Natural killer cell (primary cell): ENCODE results near the gene MUC20. TPM values are rescaled to one million over a fixed set of nuclear protein-coding genes. Genes with fewer than 3 reads are reported as not detected.
"Not testable (repeated sequence)": the region's sequence is repeated elsewhere in the genome, so short reads cannot be mapped to it uniquely, and the experiment has no call there.

Source experiments
- ATAC-seq, 3 donors: fragments of 150-1000 bp in 2 of 3; fragments of 200-7000 bp in 1 of 3; cut with Tn5 transposase; 1 replicate in 1 of 3; 2 replicates in 2 of 3; pipeline ENCODE4 v1.10.0; 2021; ENCODE audit warnings: mild to moderate bottlenecking in 2 of 3, moderate library complexity in 2 of 3
- DNase-seq, 2 donors: peaks; one replicate each; pipeline versions ENCODE4 v3.0.0 to v3.0.0-alpha.2; 2013 to 2021; ENCODE audit warnings: mixed read lengths in 1 of 2
- H3K27ac ChIP-seq: one replicate; pipeline ENCODE4 v1.5.1; 2013; ENCODE audit warnings: mild to moderate bottlenecking, low read length
- H3K27me3 ChIP-seq: one replicate; pipeline ENCODE4 v1.6.1; 2013; ENCODE audit warnings: low read length; ENCODE audit not compliant: control insufficient read depth, insufficient read depth
- H3K36me3 ChIP-seq: one replicate; pipeline ENCODE4 v1.6.1; 2013; ENCODE audit warnings: low read length; ENCODE audit not compliant: control insufficient read depth, insufficient read depth
- H3K4me1 ChIP-seq: one replicate; pipeline ENCODE4 v1.6.1; 2013; ENCODE audit warnings: low read length; ENCODE audit not compliant: control insufficient read depth, insufficient read depth
- H3K4me3 ChIP-seq: one replicate; pipeline ENCODE4 v1.5.1; 2013; ENCODE audit warnings: low read length
- H3K9me3 ChIP-seq: one replicate; pipeline ENCODE4 v1.6.1; 2013; ENCODE audit warnings: low read length; ENCODE audit not compliant: control insufficient read depth, insufficient read depth
- H3K27ac Mint-ChIP-seq, 2 donors: one replicate each; pipeline ENCODE4 v1.8.0; 2022; ENCODE audit warnings: mild to moderate bottlenecking in 2 of 2, mixed read lengths in 2 of 2, moderate library complexity in 1 of 2
- H3K27me3 Mint-ChIP-seq, 2 donors: one replicate each; pipeline ENCODE4 v1.8.0; 2022; ENCODE audit warnings: low read depth in 2 of 2, mixed read lengths in 2 of 2
- H3K36me3 Mint-ChIP-seq: one replicate; pipeline ENCODE4 v1.8.0; 2022; ENCODE audit warnings: mixed read lengths
- H3K4me1 Mint-ChIP-seq, 2 donors: one replicate each; pipeline ENCODE4 v1.8.0; 2022; ENCODE audit warnings: mixed read lengths in 2 of 2
- H3K4me3 Mint-ChIP-seq: one replicate; pipeline ENCODE4 v1.8.0; 2022; ENCODE audit warnings: mild to moderate bottlenecking, moderate library complexity, mixed read lengths
- H3K9me3 Mint-ChIP-seq, 2 donors: one replicate each; pipeline ENCODE4 v1.8.0; 2022; ENCODE audit warnings: mixed read lengths in 2 of 2
- CTCF ChIP-seq: fragments of 200-600 bp; IDR thresholded peaks from one replicate; pipeline ENCODE4 v1.8.0; 2022; ENCODE audit warnings: antibody characterized with exemption
- WGBS: methylation state at CpG from one replicate; pipeline ENCODE4 v1.1.7; 2013; ENCODE audit warnings: missing lambda C conversion rate; ENCODE audit not compliant: insufficient coverage; 5-methylcytosine and 5-hydroxymethylcytosine counted together
- intact Hi-C: fragments of 100-400 bp; cut with micrococcal nuclease; formaldehyde crosslinking; loops from one replicate; pipeline ENCODE4 v1.14.2; 2022
- total RNA-seq, 4 donors: library from RNA; stranded (reverse); fragments of 120-200 nt in 1 of 4; gene quantifications; one replicate each; pipeline versions ENCODE4 v1.2.3 to v1.2.4, GENCODE V29; 2013 to 2022

MUC20 gene
- total RNA-seq, 3 donors from 2014 or later (not counting 1 experiment from before 2014, with no cell fraction given): 4.1 to 11.4 (median 5.9) TPM

GRCh38 chr3:195717416-195717815 lies 3.4 kb upstream of the MUC20 start:
- Histone ChIP-seq H3K27me3 (no peaks in the 10 kb centered on the region), H3K9me3 (no peaks in the 10 kb centered on the region), H3K4me3 (no peak overlapping the region), H3K27ac (no peak overlapping the region), H3K4me1 (no peaks in the 10 kb centered on the region), H3K36me3 (peaks cover 12% of the 10 kb centered on the region)
- Mint-ChIP-seq H3K36me3 (peaks cover 10% of the 10 kb centered on the region), H3K9me3 (no peaks in the 10 kb centered on the region), H3K27me3 (no peaks in the 10 kb centered on the region), H3K4me1 (no peaks in the 10 kb centered on the region), H3K4me3 (no peak overlapping the region), H3K27ac (no peak overlapping the region)
- no peak for DNase-seq
- intact Hi-C loops: no loop called here
- no peak for ATAC-seq
- no peak for TF ChIP-seq CTCF
- WGBS: 80% methylated on average over 9 of the region's 9 CpGs

- DNase-seq (no peak), ATAC-seq (no peak)
- H3K4me1 Mint-ChIP-seq: no peaks in the 10 kb centered on the region
- H3K27me3 ChIP-seq: no peaks in the 10 kb centered on the region
- H3K4me3 ChIP-seq: no peak overlapping the region
- no peaks in the 10 kb centered on the region for H3K9me3 Mint-ChIP-seq
- no peak for TF ChIP-seq CTCF
- no peaks in the 10 kb centered on the region for H3K4me1 ChIP-seq
- H3K27ac Mint-ChIP-seq: no peak overlapping the region
- peaks cover 12% of the 10 kb centered on the region for H3K36me3 ChIP-seq
- intact Hi-C loops: no loop called here
- no peak overlapping the region for H3K27ac ChIP-seq
- H3K27me3 Mint-ChIP-seq: no peaks in the 10 kb centered on the region
- no peaks in the 10 kb centered on the region for H3K9me3 ChIP-seq
- H3K4me3 Mint-ChIP-seq: no peak overlapping the region
- H3K36me3 Mint-ChIP-seq: peaks cover 10% of the 10 kb centered on the region
- 75% methylated on average over 5 of the region's 5 CpGs for WGBS
Observed at GRCh38 chr3:195717852-195718476, 2.8 kb upstream of the MUC20 start.

GRCh38 chr3:195718477-195718984 lies 2.2 kb upstream of the MUC20 start:
- no peak for ATAC-seq
- H3K4me1 Mint-ChIP-seq: no peaks in the 10 kb centered on the region
- no peaks in the 10 kb centered on the region for H3K9me3 Mint-ChIP-seq
- Histone ChIP-seq H3K27me3 (no peaks in the 10 kb centered on the region), H3K9me3 (no peaks in the 10 kb centered on the region), H3K4me3 (no peak overlapping the region), H3K36me3 (peaks cover 12% of the 10 kb centered on the region), H3K4me1 (no peaks in the 10 kb centered on the region), H3K27ac (no peak overlapping the region)
- intact Hi-C loops: no loop called here
- WGBS: 85% methylated on average over 7 of the region's 7 CpGs
- no peak for TF ChIP-seq CTCF
- peaks cover 10% of the 10 kb centered on the region for H3K36me3 Mint-ChIP-seq
- DNase-seq: no peak
- H3K27ac Mint-ChIP-seq: no peak overlapping the region
- H3K27me3 Mint-ChIP-seq: no peaks in the 10 kb centered on the region
- no peak overlapping the region for H3K4me3 Mint-ChIP-seq

GRCh38 chr3:195719514-195720254 lies 1.1 kb upstream of the MUC20 start:
- H3K36me3 ChIP-seq, H3K9me3 ChIP-seq, ATAC-seq, H3K27me3 ChIP-seq, H3K4me1 Mint-ChIP-seq, H3K4me3 ChIP-seq, H3K4me3 Mint-ChIP-seq, H3K9me3 Mint-ChIP-seq, H3K27me3 Mint-ChIP-seq, DNase-seq, H3K4me1 ChIP-seq, H3K36me3 Mint-ChIP-seq, intact Hi-C loops, H3K27ac Mint-ChIP-seq, H3K27ac ChIP-seq: not testable (repeated sequence)
- WGBS: 91% methylated on average over 16 of the region's 16 CpGs

GRCh38 chr3:195722139-195722995 lies 1.6 kb downstream of the MUC20 start:
- H3K27ac ChIP-seq, H3K27ac Mint-ChIP-seq, H3K9me3 Mint-ChIP-seq, intact Hi-C loops, H3K4me3 Mint-ChIP-seq, H3K27me3 Mint-ChIP-seq, H3K27me3 ChIP-seq, DNase-seq, H3K4me1 ChIP-seq, H3K36me3 ChIP-seq, H3K36me3 Mint-ChIP-seq, H3K4me3 ChIP-seq, H3K4me1 Mint-ChIP-seq, H3K9me3 ChIP-seq: not testable (repeated sequence)
- 85% methylated on average over 7 of the region's 21 CpGs for WGBS
- ATAC-seq: peak in 1 of 3 donors; percentile 28
